ENCODE measurements around the gene TIMP1.
"Not testable (repeated sequence)": the region's sequence is repeated elsewhere in the genome, so short reads cannot be mapped to it uniquely, and the experiment has no call there.

The TIMP1 gene

GRCh38 chrX:47603125-47603524 lies 20.9 kb downstream of the TIMP1 start:
- not testable (repeated sequence) for DNase-seq (ENCODE audit: low spot score)

DNA sequence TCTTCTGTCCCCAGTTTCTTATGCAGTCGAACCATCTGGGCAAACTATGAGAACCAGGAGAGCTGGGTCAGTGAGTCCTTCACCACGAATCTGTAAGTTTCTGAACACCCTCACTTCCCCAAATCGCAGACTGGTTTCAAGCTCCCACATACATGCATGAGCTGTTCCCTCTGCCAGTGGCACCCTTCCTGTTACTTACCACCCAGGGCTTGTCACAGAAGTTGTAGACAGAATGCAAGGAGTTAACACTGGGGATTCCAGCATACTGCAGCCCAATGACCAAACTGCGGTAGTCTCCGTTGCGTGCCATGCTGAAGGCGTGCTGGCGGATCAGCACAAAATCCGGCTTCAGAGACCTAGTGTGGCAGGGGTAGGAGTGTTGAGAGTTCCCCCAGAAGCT lies 22.8 kb downstream of the TIMP1 start:
- no peak for DNase-seq (ENCODE audit: low spot score)

- no peak for DNase-seq (ENCODE audit: low spot score)
Observed at GRCh38 chrX:47607091-47607490, 24.9 kb downstream of the TIMP1 start.

- no peak for DNase-seq (ENCODE audit: low spot score)
Observed at GRCh38 chrX:47608130-47608810, 26.0 kb downstream of the TIMP1 start.

GRCh38 chrX:47610511-47610910 lies 28.3 kb downstream of the TIMP1 start:
- no peak for DNase-seq (ENCODE audit: low spot score)

DNA sequence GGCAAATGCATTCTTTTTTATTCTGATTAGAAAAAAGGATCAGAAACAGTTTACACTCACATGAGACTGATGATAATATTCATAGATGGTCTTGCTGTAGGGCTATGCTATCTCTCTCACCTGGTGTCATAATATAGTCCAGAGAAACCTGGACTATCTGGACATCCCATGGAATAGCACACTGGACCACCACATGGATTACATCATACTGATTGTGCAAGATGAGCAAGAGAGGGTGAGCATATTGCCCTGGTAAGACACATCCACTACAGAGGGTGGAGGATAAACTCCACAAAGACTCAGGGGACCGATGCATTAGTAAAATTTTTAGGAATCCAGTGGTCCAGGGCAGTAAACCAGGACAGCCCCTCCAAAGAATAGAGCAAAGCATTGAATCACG lies 29.3 kb downstream of the TIMP1 start:
- DNase-seq (ENCODE audit: low spot score): no peak

DNA sequence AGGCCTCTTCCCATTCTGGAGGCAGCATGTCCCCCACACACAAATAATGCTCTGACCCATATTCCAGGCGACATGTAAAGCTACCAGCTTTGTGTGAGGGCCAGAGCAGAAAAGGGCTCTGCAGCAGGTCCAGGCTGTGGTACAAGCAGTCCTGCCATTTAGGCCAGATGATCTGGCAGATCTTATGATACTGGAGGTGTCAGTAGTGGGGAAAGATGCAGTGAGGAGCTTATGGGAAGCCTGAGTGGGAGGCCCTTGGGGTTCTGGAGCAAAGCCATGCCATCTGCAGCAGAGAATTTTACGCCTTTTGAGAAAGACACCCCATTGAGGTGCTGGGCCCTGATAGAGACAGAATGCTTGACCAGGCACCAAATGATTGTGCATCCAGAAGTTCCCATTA lies 29.7 kb downstream of the TIMP1 start:
- DNase-seq (ENCODE audit: low spot score): no peak

- no peak for DNase-seq (ENCODE audit: low spot score)
Observed at GRCh38 chrX:47612418-47612817, 30.2 kb downstream of the TIMP1 start.

GRCh38 chrX:47613082-47613481 lies 30.8 kb downstream of the TIMP1 start:
- DNase-seq (ENCODE audit: low spot score): no peak

GRCh38 chrX:47614618-47615017 lies 32.4 kb downstream of the TIMP1 start:
- DNase-seq (ENCODE audit: low spot score): no peak

DNA sequence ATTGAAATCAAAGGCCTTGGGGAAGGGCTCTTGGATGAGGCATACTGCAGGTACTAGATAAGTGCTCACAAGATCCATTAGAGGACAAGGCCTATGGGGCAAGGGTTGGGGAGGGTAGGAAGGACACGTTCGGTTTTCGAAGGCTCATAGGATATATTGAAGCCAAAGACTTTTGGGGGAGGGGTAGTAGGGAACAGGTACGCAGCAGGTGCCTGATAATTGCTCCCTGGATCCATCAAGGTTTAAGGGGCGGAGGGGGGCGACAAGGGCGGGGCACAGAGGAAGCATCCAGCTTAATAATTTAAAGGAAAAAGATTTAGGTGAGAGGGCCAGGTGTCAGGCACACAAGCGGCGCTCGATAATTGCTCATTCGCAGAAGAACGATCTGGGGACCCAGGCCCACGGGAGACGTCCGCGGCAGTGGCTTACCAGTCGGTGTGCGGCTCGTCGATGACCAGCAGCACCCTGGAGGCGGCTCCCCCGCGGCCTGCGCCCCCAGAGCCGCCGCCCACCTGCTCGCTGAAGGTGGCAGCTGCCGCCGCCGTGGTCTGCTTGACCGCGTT lies 36.8 kb downstream of the TIMP1 start:
- DNase-seq (ENCODE audit: low spot score): no peak

GRCh38 chrX:47619486-47620302 lies 37.5 kb downstream of the TIMP1 start, which contains the start of gene SYN1:
Gene SYN1 (minus strand): TSS chrX:47619857. CDS start chrX:47619728, 129 bp downstream.
- peak; percentile 88 for DNase-seq (ENCODE audit: low spot score)

DNA sequence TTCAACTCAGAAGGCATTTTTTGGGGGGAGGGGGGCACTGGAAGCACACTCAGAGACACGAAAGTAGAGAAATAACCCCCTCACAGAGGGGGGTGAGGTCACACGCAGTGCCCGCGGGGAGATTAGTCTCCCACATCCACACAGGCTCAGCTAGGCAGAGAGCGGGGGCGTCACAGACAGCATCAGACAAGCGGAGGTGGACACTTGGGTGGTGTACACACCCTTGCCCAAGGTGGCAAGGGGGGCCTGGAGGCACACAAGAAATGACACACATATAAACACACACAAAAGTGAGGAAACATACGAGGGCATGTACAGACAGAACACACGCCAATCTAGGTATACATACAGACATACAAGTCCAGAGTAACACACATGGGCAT lies 38.1 kb downstream of the TIMP1 start:
- DNase-seq (ENCODE audit: low spot score): no peak

DNA sequence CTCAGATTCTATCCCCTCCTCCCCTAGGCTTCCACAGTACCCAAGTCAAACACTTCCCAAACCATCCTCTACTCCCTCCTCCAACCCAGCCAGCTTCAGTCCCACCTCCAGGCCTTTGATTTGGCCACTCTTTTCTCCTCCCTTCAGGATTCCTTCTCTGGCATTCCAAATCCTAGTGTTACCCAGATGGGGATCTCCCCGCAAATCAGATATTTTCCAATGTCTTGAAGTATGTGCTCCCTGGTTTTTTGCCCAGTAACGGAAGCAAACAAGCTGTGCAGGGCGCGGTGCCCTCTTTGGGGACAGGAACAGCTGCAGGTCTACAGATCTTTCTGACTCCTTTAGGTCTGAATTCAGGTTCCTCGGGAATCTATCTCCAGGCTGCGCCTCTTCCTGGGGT lies 39.6 kb downstream of the TIMP1 start:
- DNase-seq (ENCODE audit: low spot score): no peak

DNA sequence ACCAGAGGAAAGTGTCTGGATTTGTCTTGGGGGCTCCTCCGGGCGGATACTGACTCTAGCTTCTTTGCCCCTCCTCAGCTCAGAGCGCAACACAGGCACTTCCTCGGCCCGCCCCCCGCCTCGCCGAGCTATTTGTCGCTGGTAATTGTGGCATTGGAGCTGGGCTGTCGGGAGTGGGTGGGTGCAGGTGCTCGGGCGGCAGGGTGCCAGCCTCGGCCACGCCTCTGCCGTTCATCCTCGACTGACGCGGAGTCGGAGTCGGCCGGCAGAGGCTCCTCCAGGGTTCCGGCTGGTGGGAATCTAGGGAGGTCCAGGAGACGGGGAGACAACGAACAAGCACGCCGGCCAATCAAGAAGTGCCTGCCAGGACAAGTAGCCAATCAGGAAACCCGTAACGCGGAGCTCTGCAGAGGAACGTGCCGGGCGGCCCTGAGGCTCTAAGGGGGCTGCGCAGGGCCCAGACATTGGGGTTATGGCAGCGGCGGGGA lies 41.3 kb downstream of the TIMP1 start:
- peak; percentile 85 for DNase-seq (ENCODE audit: low spot score)

- no peak for DNase-seq (ENCODE audit: low spot score)
Observed at GRCh38 chrX:47625365-47625764, 43.1 kb downstream of the TIMP1 start.

DNA sequence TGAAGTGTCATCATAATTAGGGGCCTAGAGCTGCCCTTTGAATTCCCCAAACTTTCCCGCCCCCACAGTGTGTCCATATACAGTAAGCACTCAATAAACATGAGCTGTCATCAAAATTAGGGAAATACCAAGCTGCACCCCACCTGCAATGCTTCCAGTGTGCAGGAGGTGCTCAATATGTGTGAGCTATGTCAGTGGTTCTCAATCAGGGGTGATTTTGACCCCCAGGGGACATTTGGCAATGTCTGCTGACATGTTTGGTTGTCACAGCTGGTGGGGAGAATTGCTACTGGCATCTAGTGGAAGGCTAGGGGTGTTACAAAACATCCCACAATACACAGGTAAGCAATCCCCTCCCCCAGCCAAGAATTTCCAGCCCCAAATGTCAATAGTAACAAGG lies 46.7 kb downstream of the TIMP1 start:
- no peak for DNase-seq (ENCODE audit: low spot score)

GRCh38 chrX:47629419-47630200 lies 47.4 kb downstream of the TIMP1 start, which contains the start of gene CFP:
Gene CFP (minus strand): TSS chrX:47629930. CDS start chrX:47629844, 86 bp downstream.
- DNase-seq (ENCODE audit: low spot score): no peak

- no peak for DNase-seq (ENCODE audit: low spot score)
Observed at GRCh38 chrX:47631676-47632075, 49.4 kb downstream of the TIMP1 start.

GRCh38 chrX:47632666-47633065 lies 50.4 kb downstream of the TIMP1 start:
- no peak for DNase-seq (ENCODE audit: low spot score)

DNA sequence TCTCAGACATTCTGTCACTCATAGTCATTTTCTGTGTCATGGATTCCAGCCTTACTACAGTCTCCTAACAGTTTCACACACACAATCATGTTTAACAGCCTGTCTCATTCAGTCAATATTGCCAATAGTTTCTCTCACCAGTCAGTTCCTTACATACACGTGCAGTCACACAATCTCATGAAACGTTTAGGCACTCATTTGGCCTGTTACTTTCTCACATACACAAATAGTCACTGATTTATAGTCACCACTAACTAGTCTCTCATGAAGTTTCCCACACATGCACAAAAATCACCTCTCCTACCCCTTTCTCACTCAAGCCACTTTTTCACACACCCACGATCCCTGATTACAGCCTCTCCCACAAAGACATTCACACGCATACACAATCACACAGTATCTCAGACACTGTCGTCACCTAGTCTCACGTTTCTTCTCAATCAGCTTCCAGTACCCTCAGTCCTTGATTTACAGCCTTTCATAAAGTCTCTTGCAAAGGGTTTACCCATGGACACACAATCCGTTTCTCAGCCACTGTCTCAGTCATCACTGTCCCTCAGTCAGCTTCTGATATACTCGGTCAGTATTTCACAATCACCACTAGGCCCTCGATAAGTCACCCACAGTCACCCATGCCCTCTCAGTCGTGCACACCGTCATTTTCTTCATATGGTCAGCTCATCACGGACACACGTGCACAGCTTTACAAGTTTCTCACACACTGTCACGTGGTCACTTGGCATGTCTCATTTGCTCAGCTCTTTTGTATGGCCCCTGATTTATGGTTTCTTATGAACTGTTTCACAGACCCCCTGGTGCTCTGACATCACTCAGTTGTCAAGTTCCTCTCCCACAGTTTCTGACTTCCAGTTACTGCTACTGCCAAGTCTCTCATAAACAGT lies 51.7 kb downstream of the TIMP1 start:
- no peak for DNase-seq (ENCODE audit: low spot score)

Data from AG08395 (cell line).